Esophagus (tissue), 2 donors: Measurements from ENCODE around the gene G6PC2. TPM values are rescaled to one million over a fixed set of nuclear protein-coding genes. Genes with fewer than 3 reads are reported as not detected.
"Not testable (repeated sequence)": the region's sequence is repeated elsewhere in the genome, so short reads cannot be mapped to it uniquely, and the experiment has no call there.

Experiments used
- H3K27ac ChIP-seq, 2 donors: one replicate each; pipeline ENCODE4 v1.5.1; 2013; ENCODE audit warnings: low read depth in 2 of 2, mild to moderate bottlenecking in 2 of 2, inconsistent platforms in 1 of 2, low read length in 1 of 2, moderate library complexity in 1 of 2
- H3K27me3 ChIP-seq, 2 donors: one replicate each; pipeline ENCODE4 v1.6.1; 2013; ENCODE audit warnings: low read length in 2 of 2, control low read depth in 1 of 2, mild to moderate bottlenecking in 1 of 2; ENCODE audit not compliant: insufficient read depth in 2 of 2, control insufficient read depth in 1 of 2
- H3K36me3 ChIP-seq, 2 donors: one replicate each; pipeline ENCODE4 v1.6.1; 2013; ENCODE audit warnings: low read length in 1 of 2; ENCODE audit not compliant: control insufficient read depth in 2 of 2, insufficient read depth in 2 of 2
- H3K4me1 ChIP-seq, 2 donors: one replicate each; pipeline ENCODE4 v1.6.1; 2013; ENCODE audit warnings: low read length in 1 of 2; ENCODE audit not compliant: control insufficient read depth in 2 of 2, insufficient read depth in 2 of 2
- H3K4me3 ChIP-seq, 2 donors: one replicate each; pipeline ENCODE4 v1.5.1; 2013; ENCODE audit warnings: low read length in 2 of 2, mild to moderate bottlenecking in 2 of 2, low read depth in 1 of 2, moderate library complexity in 1 of 2
- H3K9me3 ChIP-seq, 2 donors: one replicate each; pipeline ENCODE4 v1.6.1; 2013; ENCODE audit warnings: mild to moderate bottlenecking in 2 of 2, low read depth in 1 of 2, low read length in 1 of 2, moderate library complexity in 1 of 2; ENCODE audit not compliant: control insufficient read depth in 2 of 2, insufficient read depth in 1 of 2
- WGBS, 2 donors: extraction: QIAGEN DNeasy Blood & Tissue Kit; methylation state at CpG; one replicate each; pipeline ENCODE4 v1.1.7; 2013; 5-methylcytosine and 5-hydroxymethylcytosine counted together
- polyA plus RNA-seq, 2 donors: library from polyadenylated mRNA; stranded (reverse); fragments of 200-250 nt; gene quantifications; one replicate each; pipeline ENCODE4 v1.2.3, GENCODE V29; 2013
- donor health status: healthy with polysubstance abuse.
- donor health status: Bipolar disorder and iron deficiency.

The G6PC2 gene
- polyA plus RNA-seq, 2 donors, result 0.01 TPM; not detected in 1

GRCh38 chr2:168916331-168916675 is 15.2 kb downstream of the G6PC2 start:
- no peaks in the 10 kb centered on the region for H3K36me3 ChIP-seq
- peaks cover 4 to 5% of the 10 kb centered on the region in 2 donors for H3K4me1 ChIP-seq
- H3K27me3 ChIP-seq, result no peaks in the 10 kb centered on the region
- no peak overlapping the region for H3K4me3 ChIP-seq
- H3K27ac ChIP-seq, result no peak overlapping the region
- peaks cover 0 to 4% of the 10 kb centered on the region in 2 donors for H3K9me3 ChIP-seq
- 85 to 87% methylated on average over 4 of the region's 4 CpGs for WGBS, 2 donors

GRCh38 chr2:168920504-168921157 is 19.5 kb downstream of the G6PC2 start:
- no peaks in the 10 kb centered on the region for H3K36me3 ChIP-seq
- no peaks in the 10 kb centered on the region for H3K27me3 ChIP-seq
- H3K4me1 ChIP-seq, result no peaks in the 10 kb centered on the region
- no peak overlapping the region for H3K27ac ChIP-seq
- peaks cover 2% of the 10 kb centered on the region in 2 donors for H3K9me3 ChIP-seq
- H3K4me3 ChIP-seq, result no peak overlapping the region
- 18 to 27% methylated on average over 4 of the region's 4 CpGs for WGBS, 2 donors

DNA sequence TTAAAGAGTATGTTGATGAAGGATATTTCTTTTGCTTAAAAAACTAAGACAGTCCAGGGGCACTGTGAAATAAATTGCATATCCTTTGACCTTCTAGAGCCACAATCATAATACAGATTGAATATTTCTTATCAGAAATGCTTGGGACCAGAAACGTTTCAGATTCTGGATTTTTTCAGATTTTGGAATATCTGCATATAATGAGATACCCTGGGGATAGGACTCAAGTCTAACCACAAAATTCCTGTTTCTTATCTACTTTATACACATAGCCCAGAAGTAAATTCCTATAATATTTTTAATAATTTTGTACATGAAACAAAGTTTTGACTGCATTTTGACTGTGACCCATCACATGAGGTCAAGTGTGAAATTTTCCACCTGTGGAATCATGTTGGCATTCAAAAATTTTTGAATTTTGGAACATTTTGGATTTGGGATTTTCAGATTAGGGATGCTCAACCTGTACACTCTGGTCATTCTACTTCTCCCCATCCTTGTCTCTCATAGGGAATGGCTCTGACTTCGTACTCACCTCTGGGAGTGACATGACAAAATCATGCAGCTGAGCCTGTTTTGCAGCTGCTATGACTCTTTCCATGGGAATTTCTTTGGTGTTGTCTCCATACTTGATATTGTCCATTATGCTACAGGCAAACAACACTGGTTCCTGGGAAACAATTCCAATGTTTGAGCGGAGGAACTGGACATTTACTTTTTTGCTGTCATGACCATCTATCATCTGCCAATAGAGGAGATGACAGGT is 25.7 kb downstream of the G6PC2 start:
- peaks cover 0 to 2% of the 10 kb centered on the region in 2 donors for H3K9me3 ChIP-seq
- no peaks in the 10 kb centered on the region for H3K27me3 ChIP-seq
- H3K4me1 ChIP-seq, result no peaks in the 10 kb centered on the region
- H3K27ac ChIP-seq, result no peak overlapping the region
- WGBS, 2 donors, result 68 to 71% methylated on average over 3 of the region's 3 CpGs
- H3K36me3 ChIP-seq, result no peaks in the 10 kb centered on the region
- H3K4me3 ChIP-seq, result no peak overlapping the region

- Histone ChIP-seq H3K27me3 (no peaks in the 10 kb centered on the region), H3K4me3 (no peak overlapping the region), H3K36me3 (no peaks in the 10 kb centered on the region), H3K9me3 (peaks cover 2 to 4% of the 10 kb centered on the region in 2 donors), H3K27ac (no peak overlapping the region), H3K4me1 (no peaks in the 10 kb centered on the region)
- 76 to 91% methylated on average over 3 of the region's 3 CpGs for WGBS, 2 donors
Measured at GRCh38 chr2:168928113-168928831, 27.2 kb downstream of the G6PC2 start.

DNA sequence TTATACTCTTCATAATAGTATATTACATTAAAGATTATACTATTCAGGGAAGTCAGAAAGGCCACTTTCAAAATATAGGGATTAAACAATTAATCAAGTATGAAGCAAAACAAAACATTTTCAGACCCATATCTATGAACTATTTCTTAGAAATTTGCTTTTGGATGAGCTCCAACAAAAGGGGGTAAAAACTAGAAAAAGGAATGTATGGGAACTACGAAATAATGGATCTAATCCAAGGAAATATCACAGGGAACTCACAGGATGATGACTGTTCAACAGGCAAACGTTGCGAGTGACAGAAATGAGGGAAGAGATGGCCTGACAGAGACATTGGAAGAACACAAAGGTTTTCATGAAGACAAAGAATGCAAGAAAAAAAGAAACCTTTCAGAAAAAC is 27.9 kb downstream of the G6PC2 start:
- Histone ChIP-seq H3K4me1 (no peaks in the 10 kb centered on the region), H3K4me3 (no peak overlapping the region), H3K36me3 (no peaks in the 10 kb centered on the region), H3K9me3 (peaks cover 2 to 4% of the 10 kb centered on the region in 2 donors), H3K27me3 (no peaks in the 10 kb centered on the region), H3K27ac (no peak overlapping the region)
- WGBS, 2 donors, result 53 to 61% methylated on average over 3 of the region's 3 CpGs

GRCh38 chr2:168930242-168930641 is 29.2 kb downstream of the G6PC2 start:
- peaks cover 0 to 2% of the 10 kb centered on the region in 2 donors for H3K4me1 ChIP-seq
- no peak overlapping the region for H3K4me3 ChIP-seq
- peaks cover 2 to 4% of the 10 kb centered on the region in 2 donors for H3K9me3 ChIP-seq
- no peaks in the 10 kb centered on the region for H3K36me3 ChIP-seq
- WGBS, 2 donors, result 65 to 66% methylated on average over 1 of the region's 1 CpG
- no peaks in the 10 kb centered on the region for H3K27me3 ChIP-seq
- H3K27ac ChIP-seq, result no peak overlapping the region

GRCh38 chr2:168932174-168932573 is 31.1 kb downstream of the G6PC2 start:
- WGBS, 2 donors, result 94 to 95% methylated on average over 4 of the region's 4 CpGs
- H3K36me3 ChIP-seq, H3K4me3 ChIP-seq, H3K27ac ChIP-seq, H3K27me3 ChIP-seq, H3K9me3 ChIP-seq, H3K4me1 ChIP-seq: not testable (repeated sequence)

DNA sequence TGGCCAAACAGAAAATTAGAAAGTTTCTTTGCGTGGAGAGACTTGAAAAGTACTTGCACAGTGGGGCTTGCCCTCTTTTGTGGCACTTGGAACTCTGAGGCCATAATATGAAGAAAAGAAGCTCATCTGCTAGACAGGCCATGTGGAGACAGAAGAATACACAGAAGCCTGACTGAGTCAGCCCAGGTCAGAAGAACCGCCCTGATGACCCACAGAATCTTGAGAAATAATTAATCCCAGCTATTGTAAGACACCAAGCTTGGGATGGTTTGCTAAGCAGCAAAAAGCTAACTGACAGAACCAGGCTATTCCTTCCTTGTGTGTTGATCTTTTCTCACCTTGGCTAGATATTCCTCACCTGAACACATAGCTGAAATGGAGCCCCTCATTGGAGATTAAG is 33.7 kb downstream of the G6PC2 start:
- no peak overlapping the region for H3K27ac ChIP-seq
- no peak overlapping the region for H3K4me3 ChIP-seq
- H3K36me3 ChIP-seq, result no peaks in the 10 kb centered on the region
- WGBS, 2 donors, result 76 to 85% methylated on average over 2 of the region's 2 CpGs
- H3K27me3 ChIP-seq, result no peaks in the 10 kb centered on the region
- H3K4me1 ChIP-seq, result peaks cover 0 to 2% of the 10 kb centered on the region in 2 donors
- H3K9me3 ChIP-seq, result peaks cover 2% of the 10 kb centered on the region in 2 donors

- H3K27ac ChIP-seq, result no peak overlapping the region
- 80 to 83% methylated on average over 14 of the region's 14 CpGs for WGBS, 2 donors
- H3K4me1 ChIP-seq, result peaks cover 0 to 2% of the 10 kb centered on the region in 2 donors
Measured at GRCh38 chr2:168935810-168936581, 34.9 kb downstream of the G6PC2 start.

More at GRCh38 chr2:168935810-168936581, 34.9 kb downstream of the G6PC2 start:
- Histone ChIP-seq H3K9me3 (peaks cover 2% of the 10 kb centered on the region in 2 donors), H3K27me3 (no peaks in the 10 kb centered on the region), H3K4me3 (no peak overlapping the region), H3K36me3 (no peaks in the 10 kb centered on the region)
